ENCODE results near the gene SASH1. TPM values are rescaled to one million over a fixed set of nuclear protein-coding genes. Genes with fewer than 3 reads are reported as not detected.

Gene SASH1
- total and polyA plus RNA-seq, 9 of the 15 experiments (the other 6 are each of a cell fraction or from before 2014, with no cell fraction given) = 0.35 to 3.5 (median 1.6) TPM

- H2AFZ ChIP-seq (ENCODE audit: low read depth, low read length) = no peak overlapping the region
- no peak for DNase-seq (ENCODE audit: extremely low read depth in 1 of 4, low spot score in 3 of 4)
- ATAC-seq = no peak
- H3K4me1 ChIP-seq (replicated peaks in 1 of 2; ENCODE audit: control insufficient read depth in 2 of 2, insufficient read depth in 2 of 2, low read length in 2 of 2) = no peaks in the 10 kb centered on the region
- WGBS (ENCODE audit: insufficient coverage, low coverage, missing lambda C conversion rate) = under 1% methylated on average over 14 of the region's 14 CpGs
- H3K4me3 ChIP-seq = no peak overlapping the region
- in situ Hi-C loops (cut with MboI) = no loop called here
- peaks cover 9% of the 10 kb centered on the region for H4K20me1 ChIP-seq (replicated peaks; ENCODE audit: control insufficient read depth, insufficient read depth, low read length)
- intact Hi-C loops (cut with micrococcal nuclease) = no loop called here
- H3K9me3 ChIP-seq (replicated peaks; ENCODE audit: control insufficient read depth, insufficient read depth, low read depth, low read length) = no peaks in the 10 kb centered on the region
- peaks cover 40 to 55% of the 10 kb centered on the region in 2 experiments for H3K27me3 ChIP-seq (ENCODE audit: control insufficient read depth in 2 of 2, insufficient read depth in 2 of 2, low read length in 2 of 2)
- POLR2A ChIA-PET = no interaction called here
- H3K9me1 ChIP-seq (ENCODE audit: control insufficient read depth, insufficient read depth, low read length) = no peaks in the 10 kb centered on the region
- no TSS peak for BruUV-seq (replicated peaks)
- H3K4me2 ChIP-seq (ENCODE audit: insufficient read depth, low read length) = no peak overlapping the region
- no peak for TF ChIP-seq EGR1 (conservative IDR thresholded peaks at IDR 0.05)
- no peaks in the 10 kb centered on the region for H3K36me3 ChIP-seq (ENCODE audit: control insufficient read depth, insufficient read depth, low read length)
- no peak overlapping the region for H3K9ac ChIP-seq (ENCODE audit: insufficient read depth in 1 of 2, low read depth in 2 of 2, low read length in 2 of 2)
- H3K27ac ChIP-seq (ENCODE audit: extremely low read depth, low read depth, low read length) = no peak overlapping the region
- CTCF ChIA-PET (ENCODE audit: low intra/inter-chr PET ratio) = no interaction called here
- H3K79me2 ChIP-seq (ENCODE audit: control insufficient read depth, insufficient read depth, low read length) = no peaks in the 10 kb centered on the region
- FAIRE-seq = no peak
Observed at GRCh38 chr6:148514091-148514845, 171.6 kb downstream of the SASH1 start.

- H3K9me3 ChIP-seq (replicated peaks; ENCODE audit: control insufficient read depth, insufficient read depth, low read depth, low read length) = no peaks in the 10 kb centered on the region
- no peak for DNase-seq (ENCODE audit: extremely low read depth in 1 of 4, low spot score in 3 of 4)
- no peak for ATAC-seq
- peaks cover 5% of the 10 kb centered on the region; the same call in 1 of the 2 replicates for H4K20me1 ChIP-seq (replicated peaks; ENCODE audit: control insufficient read depth, insufficient read depth, low read length)
- no peak overlapping the region for H3K27ac ChIP-seq (ENCODE audit: extremely low read depth, low read depth, low read length)
- H3K4me1 ChIP-seq (replicated peaks in 1 of 2; ENCODE audit: control insufficient read depth in 2 of 2, insufficient read depth in 2 of 2, low read length in 2 of 2) = peaks cover 0 to 4% of the 10 kb centered on the region in 2 experiments; a peak in 1 of 5 replicates
- no peak for FAIRE-seq
- no peaks in the 10 kb centered on the region for H3K79me2 ChIP-seq (ENCODE audit: control insufficient read depth, insufficient read depth, low read length)
- TF ChIP-seq KAT8 (IDR thresholded peaks at IDR 0.05; ENCODE audit: low read depth) (no peak), GABPA (tag; conservative IDR thresholded peaks at IDR 0.05; ENCODE audit: low read depth) (no peak), IFI16 (CRISPR knock-in tag; IDR thresholded peaks at IDR 0.05) (no peak), KAT2B (IDR thresholded peaks at IDR 0.05; ENCODE audit: low read depth, low read length) (no peak), TARDBP (IDR thresholded peaks at IDR 0.05) (no peak), HDAC2 (IDR thresholded peaks at IDR 0.05) (no peak), L3MBTL2 (IDR thresholded peaks at IDR 0.05) (no peak), EGR1 (conservative IDR thresholded peaks at IDR 0.05) (no peak), SPI1 (IDR thresholded peaks at IDR 0.05; ENCODE audit: borderline replicate concordance, low read depth, low read length) (no peak)
- in situ Hi-C loops (cut with MboI) = no loop called here
- peaks cover 30 to 60% of the 10 kb centered on the region in 2 experiments for H3K27me3 ChIP-seq (ENCODE audit: control insufficient read depth in 2 of 2, insufficient read depth in 2 of 2, low read length in 2 of 2)
- WGBS (ENCODE audit: insufficient coverage, low coverage, missing lambda C conversion rate) = 0% methylated on average over 4 of the region's 7 CpGs
- BruUV-seq (replicated peaks) = no TSS peak
- CTCF ChIA-PET (ENCODE audit: low intra/inter-chr PET ratio) = no interaction called here
- no peak overlapping the region for H3K9ac ChIP-seq (ENCODE audit: insufficient read depth in 1 of 2, low read depth in 2 of 2, low read length in 2 of 2)
- no peaks in the 10 kb centered on the region for H3K9me1 ChIP-seq (ENCODE audit: control insufficient read depth, insufficient read depth, low read length)
- POLR2A ChIA-PET = no interaction called here
- H3K4me3 ChIP-seq = no peak overlapping the region
- H3K36me3 ChIP-seq (ENCODE audit: control insufficient read depth, insufficient read depth, low read length) = no peaks in the 10 kb centered on the region
- no peak overlapping the region for H2AFZ ChIP-seq (ENCODE audit: low read depth, low read length)
- intact Hi-C loops (cut with micrococcal nuclease) = no loop called here
- no peak overlapping the region for H3K4me2 ChIP-seq (ENCODE audit: insufficient read depth, low read length)
Observed at GRCh38 chr6:148516217-148516616, 173.6 kb downstream of the SASH1 start.
